Keratinocyte (primary cell): Measurements from ENCODE around the gene NRP1.

ENCODE experiments used
- CTCF ChIP-seq, 3 experiments: IDR thresholded peaks in 1 of 3; conservative IDR thresholded peaks in 1 of 3; optimal IDR thresholded peaks in 1 of 3; 2 replicates in 2 of 3; 3 replicates in 1 of 3; pipeline versions ENCODE3 to v1.5.1; 2011; ENCODE audit warnings: low read length in 3 of 3, mild to moderate bottlenecking in 3 of 3, moderate library complexity in 2 of 3, control low read depth in 1 of 3, inconsistent platforms in 1 of 3; ENCODE audit not compliant: insufficient read depth in 2 of 3; ENCODE audit errors: extremely low read depth in 1 of 3
- EZH2 ChIP-seq: IDR thresholded peaks from one replicate; pipeline ENCODE4 v1.6.1; 2012; ENCODE audit warnings: inconsistent platforms, mild to moderate bottlenecking, low read length, moderate library complexity

- no peak for TF ChIP-seq CTCF (optimal IDR thresholded peaks at IDR 0.05 in 1 of 3, IDR thresholded peaks at IDR 0.05 in 1 of 3, conservative IDR thresholded peaks at IDR 0.05 in 1 of 3; ENCODE audit: extremely low read depth in 1 of 3, insufficient read depth in 2 of 3, low read length in 3 of 3)
- TF ChIP-seq EZH2, result no peak
These were observed 44.7 kb downstream of the NRP1 start for GRCh38 chr10:33289776-33290175.
